Measurements from ENCODE around the gene SYT9.

GRCh38 chr11:7245341-7245740 lies 6.4 kb upstream of the SYT9 start:
- TF ChIP-seq POLR2AphosphoS2 (conservative IDR thresholded peaks at IDR 0.05; ENCODE audit: low read length) = no peak
- TF ChIP-seq CTCF (IDR thresholded peaks at IDR 0.05) = no peak
- TF ChIP-seq POLR2A (IDR thresholded peaks at IDR 0.05; ENCODE audit: low read length) = no peak
- no peak for TF ChIP-seq ZSCAN20 (CRISPR knock-in tag; IDR thresholded peaks at IDR 0.05)

Data from A549 (cell line).